HEK293T (cell line): Measurements from ENCODE around the gene CDK5.

ENCODE experiments used
- CTCF ChIA-PET: fragments of 350-600 bp; formaldehyde crosslinking; extraction: SDS; loops from one replicate; lab custom pipeline; 2021; ENCODE audit warnings: antibody characterized with exemption, inconsistent platforms; lab: Yijun Ruan, JAX
- POLR2A ChIA-PET: fragments of 350-600 bp; formaldehyde crosslinking; extraction: SDS; loops from one replicate; lab custom pipeline; 2020; ENCODE audit warnings: antibody characterized with exemption, inconsistent platforms; lab: Yijun Ruan, JAX
- DNase-seq: peaks from one replicate; pipeline ENCODE4 v3.0.0; 2012; ENCODE audit warnings: mixed read lengths; ENCODE audit errors: extremely low spot score
- ARNT ChIP-seq: fragments of 450-650 bp; IDR thresholded peaks from 2 replicates; pipeline ENCODE4 v1.6.1; 2017; ENCODE audit warnings: mild to moderate bottlenecking
- BHLHE40 ChIP-seq: fragments of 450-650 bp; IDR thresholded peaks from 2 replicates; pipeline ENCODE4 v1.6.1; 2016; ENCODE audit warnings: mild to moderate bottlenecking, moderate library complexity, borderline replicate concordance
- CTBP1 ChIP-seq: fragments of 450-650 bp; IDR thresholded peaks from 2 replicates; pipeline ENCODE4 v1.6.1; 2016; ENCODE audit warnings: borderline replicate concordance
- ELF4 ChIP-seq: fragments of 450-650 bp; IDR thresholded peaks from 2 replicates; pipeline ENCODE4 v1.6.1; 2017; ENCODE audit warnings: antibody characterized with exemption
- FOXA1 ChIP-seq: fragments of 450-650 bp; IDR thresholded peaks from 2 replicates; pipeline ENCODE4 v1.6.1; 2016; ENCODE audit warnings: mild to moderate bottlenecking
- FOXK2 ChIP-seq: fragments of 450-650 bp; IDR thresholded peaks from 2 replicates; pipeline ENCODE4 v1.6.1; 2016; ENCODE audit warnings: mild to moderate bottlenecking
- FOXM1 ChIP-seq: fragments of 450-650 bp; IDR thresholded peaks from 2 replicates; pipeline ENCODE4 v1.6.1; 2017; ENCODE audit warnings: mild to moderate bottlenecking, borderline replicate concordance
- HDGF ChIP-seq: fragments of 450-650 bp; IDR thresholded peaks from 2 replicates; pipeline ENCODE4 v1.6.1; 2017; ENCODE audit warnings: antibody characterized with exemption, borderline replicate concordance
- L3MBTL2 ChIP-seq: fragments of 450-650 bp; conservative IDR thresholded peaks from 2 replicates; pipeline ENCODE4 v1.6.1; 2016; ENCODE audit warnings: mild to moderate bottlenecking
- LEF1 ChIP-seq: fragments of 450-650 bp; IDR thresholded peaks from 2 replicates; pipeline ENCODE4 v1.6.1; 2017; ENCODE audit warnings: mild to moderate bottlenecking, borderline replicate concordance
- NFRKB ChIP-seq: fragments of 450-650 bp; IDR thresholded peaks from 2 replicates; pipeline ENCODE4 v1.6.1; 2016; ENCODE audit warnings: mild to moderate bottlenecking, moderate library complexity
- SP1 ChIP-seq: fragments of 450-650 bp; IDR thresholded peaks from 2 replicates; pipeline ENCODE4 v1.6.1; 2017
- SUZ12 ChIP-seq: fragments of 450-650 bp; IDR thresholded peaks from 2 replicates; pipeline ENCODE4 v1.6.1; 2016; ENCODE audit warnings: mild to moderate bottlenecking
- TARDBP ChIP-seq: fragments of 450-650 bp; IDR thresholded peaks from 2 replicates; pipeline ENCODE4 v1.6.1; 2016
- ZNF384 ChIP-seq: fragments of 450-650 bp; IDR thresholded peaks from 2 replicates; pipeline ENCODE4 v1.6.1; 2016
- TF ChIP-seq, protein P1 (sequence below): fragments of 450-650 bp; IDR thresholded peaks from 2 replicates; pipeline ENCODE4 v1.6.1; 2016

CDK5 gene

DNA sequence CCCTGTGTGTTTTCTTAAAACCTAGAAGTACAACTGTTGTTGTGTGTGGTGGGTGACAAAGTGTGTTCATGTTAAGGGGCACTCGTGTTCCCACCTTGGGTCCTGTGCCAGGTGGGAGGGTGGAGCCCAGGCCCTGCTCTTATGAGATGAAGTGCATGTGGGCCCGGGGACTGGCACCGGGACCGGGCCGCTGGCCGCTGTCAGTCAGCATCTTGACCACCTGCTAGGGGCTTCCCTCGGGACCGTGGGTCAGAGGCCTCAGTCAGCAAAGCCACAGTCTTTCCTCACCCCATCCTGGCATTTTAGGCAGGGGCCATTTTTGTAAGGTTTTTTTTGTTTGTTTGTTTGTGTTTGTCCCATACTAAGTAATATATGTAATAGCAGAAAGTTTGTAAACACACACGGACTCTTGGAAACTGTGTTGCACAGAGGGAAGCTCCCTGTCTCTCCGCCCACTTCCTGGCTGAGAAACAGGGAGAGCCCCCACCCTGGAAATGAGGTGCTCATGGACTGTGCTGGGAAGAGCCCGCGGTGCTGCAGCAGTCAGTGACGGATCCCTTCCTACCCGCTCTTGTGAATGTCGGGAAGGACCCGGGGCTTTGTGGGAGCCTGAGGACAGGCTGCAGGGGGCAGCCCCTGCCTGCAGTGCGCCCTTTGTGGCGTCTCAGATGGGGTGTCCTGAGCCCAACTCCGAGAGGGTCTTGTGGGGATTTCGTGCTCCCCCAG is 42.0 kb upstream of the CDK5 start:
- DNase-seq, result no peak
- ChIA-PET POLR2A (no interaction called here), CTCF (no interaction called here)
- no peak for TF ChIP-seq ZNF384
- TF ChIP-seq CTBP1, result no peak
- no peak for TF ChIP-seq ARNT
- TF ChIP-seq FOXK2, result no peak
- TF ChIP-seq LEF1, result no peak

DNA sequence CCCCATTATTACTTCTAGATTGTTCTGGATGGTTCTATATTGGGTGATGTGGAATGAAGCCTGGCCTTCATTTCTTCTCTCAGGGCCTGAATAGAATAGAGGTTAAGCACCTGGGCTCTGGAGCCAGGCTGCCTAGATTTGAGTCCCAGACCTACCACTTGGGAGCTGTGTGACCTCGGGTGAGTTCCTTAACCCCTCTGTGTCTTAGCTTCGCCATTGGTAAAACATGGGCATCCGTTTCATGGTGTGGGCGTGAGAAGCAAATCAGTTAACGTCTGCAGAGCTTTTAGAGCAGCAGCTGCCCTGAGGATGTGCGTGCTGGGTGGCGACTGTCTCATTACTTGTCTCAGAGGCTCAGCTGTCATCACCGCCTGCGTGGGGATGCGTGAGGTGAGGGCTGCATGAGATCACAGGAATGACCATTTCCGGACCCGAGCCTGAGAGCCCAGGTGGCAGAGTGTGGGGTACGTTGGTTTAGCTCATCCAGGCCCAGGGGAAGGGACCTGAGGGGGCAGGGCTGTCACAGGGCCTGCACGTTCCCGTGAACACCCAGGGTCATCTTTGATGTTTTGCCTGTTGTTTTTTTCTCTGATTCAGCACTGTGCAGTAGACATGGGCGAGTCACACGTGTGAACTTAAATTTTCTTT is 38.3 kb upstream of the CDK5 start:
- TF ChIP-seq FOXM1, result no peak
- TF ChIP-seq, protein P1, sequence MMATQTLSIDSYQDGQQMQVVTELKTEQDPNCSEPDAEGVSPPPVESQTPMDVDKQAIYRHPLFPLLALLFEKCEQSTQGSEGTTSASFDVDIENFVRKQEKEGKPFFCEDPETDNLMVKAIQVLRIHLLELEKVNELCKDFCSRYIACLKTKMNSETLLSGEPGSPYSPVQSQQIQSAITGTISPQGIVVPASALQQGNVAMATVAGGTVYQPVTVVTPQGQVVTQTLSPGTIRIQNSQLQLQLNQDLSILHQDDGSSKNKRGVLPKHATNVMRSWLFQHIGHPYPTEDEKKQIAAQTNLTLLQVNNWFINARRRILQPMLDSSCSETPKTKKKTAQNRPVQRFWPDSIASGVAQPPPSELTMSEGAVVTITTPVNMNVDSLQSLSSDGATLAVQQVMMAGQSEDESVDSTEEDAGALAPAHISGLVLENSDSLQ, result no peak
- no peak for TF ChIP-seq FOXA1
- no peak for TF ChIP-seq SUZ12
- TF ChIP-seq TARDBP, result no peak
- TF ChIP-seq FOXK2, result no peak
- no peak for TF ChIP-seq LEF1
- TF ChIP-seq ARNT, result no peak
- TF ChIP-seq L3MBTL2, result no peak
- no peak for TF ChIP-seq ELF4
- TF ChIP-seq HDGF, result no peak
- TF ChIP-seq NFRKB, result no peak
- no peak for TF ChIP-seq SP1
- no peak for TF ChIP-seq BHLHE40
- no peak for TF ChIP-seq ZNF384
- no peak for TF ChIP-seq CTBP1
- no peak for DNase-seq
- POLR2A ChIA-PET, result interaction anchor here (0.8 to 1.7 kb wide), 2 partner anchors 10 kb away, joined by 3 to 6 read pairs; no protein-coding TSS in a partner anchor
- CTCF ChIA-PET, result interaction anchor here (0.6 to 1.3 kb wide), 4 partner anchors 15 to 1099 kb away, joined by 3 to 6 read pairs (median 4); no protein-coding TSS in a partner anchor

DNA sequence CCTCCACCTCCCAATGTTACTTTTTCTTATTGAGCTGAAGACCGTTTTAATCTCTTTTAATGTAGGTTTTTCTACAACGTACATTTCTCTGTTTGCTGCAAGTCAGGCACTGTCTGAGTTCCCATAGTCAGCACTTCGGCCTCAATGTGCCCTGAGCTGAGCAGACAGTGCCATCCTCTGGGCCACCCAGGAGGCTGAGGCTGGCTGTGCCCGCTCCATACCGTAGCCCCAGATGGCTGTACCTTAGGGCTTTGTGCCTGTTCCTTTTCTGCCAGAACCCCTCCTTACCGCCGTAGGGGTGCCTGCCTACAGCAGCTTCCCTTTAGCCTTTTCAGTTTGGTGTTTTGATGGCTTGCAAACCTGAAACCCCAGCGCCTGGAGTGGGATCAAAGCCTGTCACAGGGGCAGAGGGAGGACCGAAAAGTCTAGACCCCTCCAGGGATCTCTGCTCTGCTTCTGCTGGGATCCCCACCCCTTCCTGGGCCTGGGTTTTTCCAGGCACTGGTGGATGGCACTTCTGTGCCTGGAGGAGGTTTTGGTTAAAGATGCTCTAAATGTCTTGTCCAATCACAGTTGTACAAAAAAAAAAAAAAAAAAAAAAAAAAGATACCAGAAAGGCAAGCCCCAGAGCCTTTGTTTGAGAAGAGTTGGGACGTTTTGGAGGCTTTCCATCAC is 37.6 kb upstream of the CDK5 start:
- POLR2A ChIA-PET, result interaction anchor here (0.8 to 1.7 kb wide), 2 partner anchors 10 kb away, joined by 3 to 6 read pairs; no protein-coding TSS in a partner anchor
- CTCF ChIA-PET, result interaction anchor here (0.6 to 1.3 kb wide), 5 partner anchors 15 to 1495 kb away, joined by 3 to 6 read pairs (median 4); no protein-coding TSS in a partner anchor
- no peak for DNase-seq
- no peak for TF ChIP-seq SUZ12
- no peak for TF ChIP-seq ELF4
- TF ChIP-seq L3MBTL2, result no peak
- TF ChIP-seq ARNT, result no peak
- no peak for TF ChIP-seq LEF1

DNA sequence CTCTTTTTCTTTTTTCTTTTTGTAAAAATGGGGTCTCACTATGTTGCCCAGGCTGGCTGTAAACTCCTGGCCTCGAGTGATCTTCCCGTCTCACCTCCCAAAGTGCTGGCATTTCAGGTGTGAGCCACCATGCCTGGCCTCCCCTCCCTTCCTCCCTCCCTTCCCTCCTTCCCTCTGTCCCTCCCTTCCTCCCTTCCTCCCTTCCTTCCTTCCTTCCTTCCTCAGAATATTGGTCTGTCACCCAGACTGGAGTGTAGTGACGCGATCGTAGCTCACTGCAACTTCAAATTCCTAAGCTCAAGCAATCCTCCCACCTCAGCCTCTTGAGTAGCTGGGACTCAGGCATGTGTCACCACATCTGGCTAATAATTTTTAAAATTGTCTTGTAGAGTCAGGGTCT is 37.0 kb upstream of the CDK5 start:
- DNase-seq, result no peak
- TF ChIP-seq, protein P1, result no peak
- TF ChIP-seq HDGF (no peak), FOXA1 (no peak), SP1 (no peak), NFRKB (no peak), BHLHE40 (no peak), FOXM1 (no peak), ZNF384 (no peak), FOXK2 (no peak), TARDBP (no peak), L3MBTL2 (no peak), ARNT (no peak), CTBP1 (no peak), ELF4 (no peak), LEF1 (no peak), SUZ12 (no peak)
- POLR2A ChIA-PET, result interaction anchor here (1.2 to 1.7 kb wide), 2 partner anchors 9 kb away, joined by 5 to 6 read pairs; no protein-coding TSS in a partner anchor
- CTCF ChIA-PET, result interaction anchor here (0.6 to 1.1 kb wide), 4 partner anchors 16 to 1494 kb away, joined by 3 to 4 read pairs (median 4); no protein-coding TSS in a partner anchor

DNA sequence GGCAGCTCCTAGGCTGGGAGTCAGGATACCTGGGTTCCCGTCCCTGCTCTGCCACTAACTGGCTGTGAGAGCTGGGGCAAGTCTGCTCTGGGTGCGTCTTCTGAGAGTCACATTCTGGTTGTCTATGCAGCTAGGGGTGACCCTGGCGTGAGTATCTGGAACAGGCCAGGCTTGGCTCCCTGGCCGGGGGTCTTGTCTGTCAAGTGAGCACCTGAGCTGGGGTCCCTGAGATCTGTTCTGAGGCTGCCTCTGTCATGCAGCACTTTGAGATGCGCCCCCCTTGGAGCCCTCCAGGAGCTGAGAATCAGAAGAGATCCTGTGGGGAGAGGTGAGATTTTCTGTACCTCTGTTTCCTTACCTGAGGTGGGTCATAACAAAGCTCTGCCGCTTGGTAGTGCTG is 36.1 kb upstream of the CDK5 start:
- ChIA-PET POLR2A (interaction anchor here (1.2 kb wide), 1 partner anchor 9 kb away, joined by 5 read pairs; no protein-coding TSS in a partner anchor), CTCF (no interaction called here)
- no peak for DNase-seq
- TF ChIP-seq SUZ12, result no peak
- no peak for TF ChIP-seq BHLHE40
- TF ChIP-seq ZNF384, result no peak
- no peak for TF ChIP-seq FOXA1
- no peak for TF ChIP-seq NFRKB
- TF ChIP-seq HDGF, result no peak
- no peak for TF ChIP-seq TARDBP
- TF ChIP-seq L3MBTL2, result no peak
- no peak for TF ChIP-seq ELF4
- no peak for TF ChIP-seq CTBP1
- TF ChIP-seq LEF1, result no peak

DNA sequence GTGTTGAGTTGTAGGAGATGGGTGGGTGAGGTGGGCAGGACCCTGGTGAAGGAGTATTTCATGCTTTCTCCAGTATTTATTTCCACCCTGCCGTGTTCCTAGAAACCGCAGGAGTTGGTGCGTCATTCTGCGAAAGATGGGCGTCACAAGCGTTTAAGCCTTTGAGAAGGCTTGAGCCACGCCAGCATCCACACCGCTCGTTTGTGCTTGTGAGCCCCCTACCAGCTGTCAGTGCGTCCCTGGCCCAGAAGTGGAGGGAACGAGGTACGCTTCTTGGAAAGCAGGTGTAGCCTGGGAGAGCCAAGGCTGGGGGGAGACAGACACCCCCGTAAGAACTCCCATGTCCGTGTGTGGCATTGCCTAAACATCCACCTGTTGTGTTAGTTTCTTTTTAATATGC is 34.3 kb upstream of the CDK5 start:
- ChIA-PET CTCF (no interaction called here), POLR2A (interaction anchor here (0.8 kb wide), 1 partner anchor 32 kb away, joined by 3 read pairs; no protein-coding TSS in a partner anchor)
- no peak for DNase-seq
- TF ChIP-seq TARDBP (no peak), SUZ12 (no peak), NFRKB (no peak), FOXA1 (no peak), ARNT (no peak), CTBP1 (no peak), ZNF384 (no peak), BHLHE40 (no peak), ELF4 (no peak), FOXM1 (no peak), L3MBTL2 (no peak), SP1 (no peak), HDGF (no peak), LEF1 (no peak)
- TF ChIP-seq, protein P1, result no peak
